ENCODE data around the gene ZNF536.

DNA sequence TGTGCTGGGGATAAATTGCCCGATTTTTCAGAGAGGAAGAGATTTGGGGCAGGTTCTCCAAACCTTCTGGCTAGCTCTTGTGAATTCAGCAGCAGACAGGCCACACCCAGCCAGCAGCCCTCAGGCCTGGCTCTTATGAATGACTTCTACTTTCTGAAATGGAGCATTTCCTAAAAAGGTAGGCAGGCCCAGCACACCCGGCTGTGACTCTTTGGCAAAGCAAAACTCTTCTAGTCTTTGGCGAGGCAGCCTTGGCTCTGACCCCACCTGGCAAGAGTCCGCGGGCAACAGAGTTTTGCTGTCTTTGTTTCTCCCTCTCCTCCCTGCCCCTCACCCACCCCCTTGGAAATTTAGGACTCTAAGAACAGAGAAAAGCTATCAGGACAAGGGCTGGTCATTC lies 221.2 kb downstream of the ZNF536 start:
- TF ChIP-seq ZFX (CRISPR knock-in tag; IDR thresholded peaks at IDR 0.05) = no peak
- TF ChIP-seq CBX2 (IDR thresholded peaks at IDR 0.05; ENCODE audit: insufficient read depth, low read length, poor library complexity, severe bottlenecking) = no peak
- no peak for TF ChIP-seq EZH2 (IDR thresholded peaks at IDR 0.05; ENCODE audit: borderline replicate concordance, low read depth, low read length)
